NCI-H2196 treated with DMSO at 0.1 percent for 48 hours (cell line): ENCODE data around the gene BLTP2.

Experiments
- DNase-seq: peaks from one replicate; lab custom pipeline; 2025; ENCODE audit not compliant: unreplicated experiment; lab: John Stamatoyannopoulos, UW

The BLTP2 gene

GRCh38 chr17:28599311-28600184, 45.4 kb downstream of the BLTP2 start:
- DNase-seq: peak; percentile 5

- DNase-seq: peak; percentile 75
Measured at GRCh38 chr17:28598799-28599310, 46.1 kb downstream of the BLTP2 start, which contains the start of gene SPAG5. TSS of gene SPAG5 (minus strand) at chr17:28599025. CDS start at chr17:28598946, 79 bp downstream.

GRCh38 chr17:28598389-28598788, 46.6 kb downstream of the BLTP2 start:
- DNase-seq: no peak

GRCh38 chr17:28597606-28598383, 47.2 kb downstream of the BLTP2 start:
- DNase-seq: no peak
